ENCODE data around the gene ARHGEF7. TPM values are rescaled to one million over a fixed set of nuclear protein-coding genes. Genes with fewer than 3 reads are reported as not detected.

The ARHGEF7 gene
- total and polyA plus RNA-seq, 8 donors = 11.6 to 126 (median 49.7) TPM

- Histone ChIP-seq H3K9me3 (no peaks in the 10 kb centered on the region), H3K36me3 (peaks cover 0 to 20% (median 10%) of the 10 kb centered on the region in 4 donors), H3K4me3 (no peak overlapping the region), H3K4me1 (peaks cover 17 to 57% (median 31%) of the 10 kb centered on the region in 4 donors), H3K27ac (peak overlapping the region; percentile 37 to 80 (median 65)), H3K27me3 (no peaks in the 10 kb centered on the region)
- WGBS, 5 donors = 96 to 98% (median 96%) methylated on average over 8 of the region's 8 CpGs
- intact Hi-C loops (cut with DNase I; ENCODE audit: low total_unique reads) = no loop called here
- DNase-seq = no peak
- TF ChIP-seq EP300 (IDR thresholded peaks at IDR 0.05) = no peak
- no peak for TF ChIP-seq POLR2AphosphoS5 (IDR thresholded peaks at IDR 0.05)
- TF ChIP-seq CTCF (IDR thresholded peaks at IDR 0.05) = no peak
- TF ChIP-seq POLR2A (IDR thresholded peaks at IDR 0.05) = no peak
These were observed 61.3 kb downstream of the ARHGEF7 start for GRCh38 chr13:111176421-111176820.

- Histone ChIP-seq H3K27ac (peak overlapping the region; percentile 37 to 80 (median 65)), H3K36me3 (peaks cover 0 to 24% (median 9%) of the 10 kb centered on the region in 4 donors), H3K9me3 (no peaks in the 10 kb centered on the region), H3K4me1 (peaks cover 17 to 58% (median 31%) of the 10 kb centered on the region in 4 donors), H3K27me3 (no peaks in the 10 kb centered on the region), H3K4me3 (no peak overlapping the region)
- intact Hi-C loops (cut with DNase I; ENCODE audit: low total_unique reads) = no loop called here
- peak; percentile 46 to 80 for DNase-seq
- WGBS, 5 donors = 59 to 70% (median 64%) methylated on average over 13 to 14 of the region's 14 CpGs
- TF ChIP-seq EP300 (IDR thresholded peaks at IDR 0.05) = no peak
- peak in 1 of 3 donors; percentile 17 for TF ChIP-seq POLR2AphosphoS5 (IDR thresholded peaks at IDR 0.05)
These were observed 62.1 kb downstream of the ARHGEF7 start for GRCh38 chr13:111177081-111177711.

GRCh38 chr13:111177921-111178320 lies 62.8 kb downstream of the ARHGEF7 start:
- TF ChIP-seq POLR2A (IDR thresholded peaks at IDR 0.05) (no peak), EP300 (IDR thresholded peaks at IDR 0.05) (no peak), CTCF (IDR thresholded peaks at IDR 0.05) (no peak), POLR2AphosphoS5 (IDR thresholded peaks at IDR 0.05) (no peak)
- no peak overlapping the region for H3K4me3 ChIP-seq
- intact Hi-C loops (cut with DNase I; ENCODE audit: low total_unique reads) = no loop called here
- no peaks in the 10 kb centered on the region for H3K9me3 ChIP-seq
- DNase-seq = no peak
- H3K4me1 ChIP-seq = peaks cover 17 to 58% (median 31%) of the 10 kb centered on the region in 4 donors
- H3K36me3 ChIP-seq = peaks cover 0 to 19% (median 9%) of the 10 kb centered on the region in 4 donors
- WGBS, 5 donors = 73 to 84% (median 81%) methylated on average over 6 of the region's 6 CpGs
- peak overlapping the region in 4 of 5 donors; percentile 37 to 80 (median 70) for H3K27ac ChIP-seq
- H3K27me3 ChIP-seq = no peaks in the 10 kb centered on the region

DNA sequence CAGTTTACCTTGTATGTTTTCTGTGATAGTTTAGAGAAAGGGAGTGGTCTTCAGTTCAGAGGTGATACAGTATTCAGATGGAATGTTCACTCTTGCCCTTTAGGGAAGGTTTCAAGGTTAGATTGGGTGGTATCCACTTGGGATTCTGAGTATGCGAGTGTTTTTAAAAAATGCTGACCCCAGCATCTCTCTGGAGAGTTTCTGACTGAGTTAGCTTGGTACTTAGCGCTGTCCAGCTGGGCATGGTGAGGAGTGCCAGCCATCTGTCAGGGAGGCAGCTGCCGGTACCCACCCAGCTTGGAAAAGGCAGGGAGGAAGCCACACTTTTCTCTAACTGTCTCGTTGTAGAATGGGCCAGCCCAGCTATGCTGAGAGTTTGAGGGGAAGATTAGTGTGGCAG lies 63.3 kb downstream of the ARHGEF7 start:
- peak in 1 of 2 donors; percentile 44 for DNase-seq
- intact Hi-C loops (cut with DNase I; ENCODE audit: low total_unique reads) = no loop called here
- peaks cover 0 to 14% (median 6%) of the 10 kb centered on the region in 4 donors for H3K36me3 ChIP-seq
- TF ChIP-seq CTCF (IDR thresholded peaks at IDR 0.05) = no peak
- no peak for TF ChIP-seq POLR2A (IDR thresholded peaks at IDR 0.05)
- TF ChIP-seq EP300 (IDR thresholded peaks at IDR 0.05) = no peak
- TF ChIP-seq POLR2AphosphoS5 (IDR thresholded peaks at IDR 0.05) = no peak
- H3K27me3 ChIP-seq = no peaks in the 10 kb centered on the region
- peak overlapping the region in 4 of 5 donors; percentile 37 to 80 (median 70) for H3K27ac ChIP-seq
- H3K4me1 ChIP-seq = peaks cover 19 to 54% (median 31%) of the 10 kb centered on the region in 4 donors
- WGBS, 5 donors = 83 to 95% (median 90%) methylated on average over 4 of the region's 4 CpGs
- H3K9me3 ChIP-seq = no peaks in the 10 kb centered on the region
- no peak overlapping the region for H3K4me3 ChIP-seq

All from stomach (tissue), 9 donors.